CD4-positive, CD25-positive, alpha-beta regulatory T cell (primary cell): ENCODE data around the gene RHOBTB3. TPM values are rescaled to one million over a fixed set of nuclear protein-coding genes. Genes with fewer than 3 reads are reported as not detected.

Source experiments
- ATAC-seq, 2 donors: fragments of 150-1000 bp; cut with Tn5 transposase; one replicate each; pipeline ENCODE4 v1.10.0; 2021; ENCODE audit warnings: low read depth in 2 of 2, moderate number of reproducible peaks in 2 of 2, moderate library complexity in 1 of 2
- DNase-seq, 3 donors: peaks; one replicate each; pipeline versions ENCODE4 v3.0.0 to v3.0.0-alpha.2; 2012 to 2022; ENCODE audit warnings: mixed read lengths in 1 of 3
- H3K27ac ChIP-seq: one replicate; pipeline ENCODE4 v1.7.0; 2013; ENCODE audit warnings: mild to moderate bottlenecking, low read length; ENCODE audit not compliant: insufficient read depth, poor library complexity, severe bottlenecking
- H3K27me3 ChIP-seq: one replicate; pipeline ENCODE4 v1.7.0; 2013; ENCODE audit warnings: low read length; ENCODE audit not compliant: control insufficient read depth, insufficient read depth
- H3K36me3 ChIP-seq: one replicate; pipeline ENCODE4 v1.7.0; 2013; ENCODE audit warnings: mild to moderate bottlenecking, low read length, moderate library complexity; ENCODE audit not compliant: control insufficient read depth, insufficient read depth
- H3K4me1 ChIP-seq: 2 replicates; pipeline ENCODE4 v1.7.0; 2013; ENCODE audit warnings: mild to moderate bottlenecking, low read length; ENCODE audit not compliant: insufficient read depth, control insufficient read depth, poor library complexity, severe bottlenecking
- H3K4me3 ChIP-seq: one replicate; pipeline ENCODE4 v1.7.0; 2013; ENCODE audit warnings: low read depth, mild to moderate bottlenecking, low read length, moderate library complexity
- H3K9me3 ChIP-seq, 2 experiments: 1 replicate in 1 of 2; 2 replicates in 1 of 2; pipeline ENCODE4 v1.7.0; 2013; ENCODE audit warnings: low read length in 2 of 2, mild to moderate bottlenecking in 1 of 2, moderate library complexity in 1 of 2; ENCODE audit not compliant: control insufficient read depth in 2 of 2
- H3K27ac Mint-ChIP-seq, 3 donors: one replicate each; pipeline ENCODE4 v1.8.0; 2020 to 2022; ENCODE audit warnings: mild to moderate bottlenecking in 3 of 3, mixed read lengths in 3 of 3, moderate library complexity in 2 of 3
- H3K27me3 Mint-ChIP-seq: one replicate; pipeline ENCODE4 v1.8.0; 2022; ENCODE audit warnings: mild to moderate bottlenecking, mixed read lengths
- H3K36me3 Mint-ChIP-seq: one replicate; pipeline ENCODE4 v1.8.0; 2020; ENCODE audit warnings: mixed read lengths
- H3K4me1 Mint-ChIP-seq, 4 donors: one replicate each; pipeline ENCODE4 v1.8.0; 2020 to 2022; ENCODE audit warnings: mixed read lengths in 4 of 4, mild to moderate bottlenecking in 1 of 4
- H3K4me3 Mint-ChIP-seq, 4 donors: one replicate each; pipeline ENCODE4 v1.8.0; 2020 to 2022; ENCODE audit warnings: mild to moderate bottlenecking in 4 of 4, mixed read lengths in 4 of 4, moderate library complexity in 3 of 4
- H3K9me3 Mint-ChIP-seq, 7 donors: one replicate each; pipeline ENCODE4 v1.8.0; 2020 to 2022; ENCODE audit warnings: mixed read lengths in 7 of 7, mild to moderate bottlenecking in 3 of 7, moderate library complexity in 2 of 7
- polyA plus RNA-seq, 4 donors: library from polyadenylated mRNA; unstranded; fragments of 300-500 nt; fragmentation: Illumina TruSeq; gene quantifications; one replicate each; pipeline ENCODE4 v1.2.3, GENCODE V29; 2021
- total RNA-seq: library from RNA; stranded (reverse); gene quantifications from one replicate; pipeline ENCODE4 v1.2.3, GENCODE V29; 2022

Gene RHOBTB3
- total and polyA plus RNA-seq, 5 donors from 2014 or later: 1.4 to 2.8 (median 2.6) TPM

- H3K27me3 Mint-ChIP-seq: no peaks in the 10 kb centered on the region
- Histone ChIP-seq H3K9me3 (no peaks in the 10 kb centered on the region), H3K4me3 (peak overlapping the region; percentile 74), H3K36me3 (no peaks in the 10 kb centered on the region), H3K4me1 (no peaks in the 10 kb centered on the region), H3K27me3 (no peaks in the 10 kb centered on the region), H3K27ac (no peak overlapping the region)
- no peaks in the 10 kb centered on the region for H3K36me3 Mint-ChIP-seq
- ATAC-seq: peak; percentile 88 to 97
- no peaks in the 10 kb centered on the region for H3K9me3 Mint-ChIP-seq
- H3K4me3 Mint-ChIP-seq: peak overlapping the region in 3 of 4 donors; percentile 70 to 84 (median 78)
- no peak overlapping the region for H3K27ac Mint-ChIP-seq
- peak; percentile 53 to 84 (median 76) for DNase-seq
- H3K4me1 Mint-ChIP-seq: peaks cover 0 to 14% (median 8%) of the 10 kb centered on the region in 4 donors
Measured at GRCh38 chr5:95781101-95781583, 50.0 kb downstream of the RHOBTB3 start.

GRCh38 chr5:95782181-95782580, 51.0 kb downstream of the RHOBTB3 start:
- Mint-ChIP-seq H3K27me3 (no peaks in the 10 kb centered on the region), H3K36me3 (no peaks in the 10 kb centered on the region), H3K9me3 (no peaks in the 10 kb centered on the region), H3K4me3 (no peak overlapping the region), H3K27ac (no peak overlapping the region), H3K4me1 (peaks cover 0 to 14% (median 8%) of the 10 kb centered on the region in 4 donors)
- no peaks in the 10 kb centered on the region for H3K9me3 ChIP-seq
- no peaks in the 10 kb centered on the region for H3K36me3 ChIP-seq
- ATAC-seq: no peak
- no peak overlapping the region for H3K4me3 ChIP-seq
- H3K27ac ChIP-seq: no peak overlapping the region
- no peak for DNase-seq
- H3K4me1 ChIP-seq: no peaks in the 10 kb centered on the region
- H3K27me3 ChIP-seq: no peaks in the 10 kb centered on the region

GRCh38 chr5:95783661-95784060, 52.5 kb downstream of the RHOBTB3 start:
- no peak for DNase-seq
- H3K36me3 ChIP-seq: no peaks in the 10 kb centered on the region
- no peaks in the 10 kb centered on the region for H3K9me3 Mint-ChIP-seq
- ATAC-seq: no peak
- no peaks in the 10 kb centered on the region for H3K36me3 Mint-ChIP-seq
- no peak overlapping the region for H3K27ac ChIP-seq
- no peak overlapping the region for H3K4me3 ChIP-seq
- peaks cover 0 to 14% (median 8%) of the 10 kb centered on the region in 4 donors for H3K4me1 Mint-ChIP-seq
- no peaks in the 10 kb centered on the region for H3K27me3 ChIP-seq
- H3K9me3 ChIP-seq: no peaks in the 10 kb centered on the region
- no peaks in the 10 kb centered on the region for H3K27me3 Mint-ChIP-seq
- no peak overlapping the region for H3K27ac Mint-ChIP-seq
- no peak overlapping the region for H3K4me3 Mint-ChIP-seq
- no peaks in the 10 kb centered on the region for H3K4me1 ChIP-seq

DNA sequence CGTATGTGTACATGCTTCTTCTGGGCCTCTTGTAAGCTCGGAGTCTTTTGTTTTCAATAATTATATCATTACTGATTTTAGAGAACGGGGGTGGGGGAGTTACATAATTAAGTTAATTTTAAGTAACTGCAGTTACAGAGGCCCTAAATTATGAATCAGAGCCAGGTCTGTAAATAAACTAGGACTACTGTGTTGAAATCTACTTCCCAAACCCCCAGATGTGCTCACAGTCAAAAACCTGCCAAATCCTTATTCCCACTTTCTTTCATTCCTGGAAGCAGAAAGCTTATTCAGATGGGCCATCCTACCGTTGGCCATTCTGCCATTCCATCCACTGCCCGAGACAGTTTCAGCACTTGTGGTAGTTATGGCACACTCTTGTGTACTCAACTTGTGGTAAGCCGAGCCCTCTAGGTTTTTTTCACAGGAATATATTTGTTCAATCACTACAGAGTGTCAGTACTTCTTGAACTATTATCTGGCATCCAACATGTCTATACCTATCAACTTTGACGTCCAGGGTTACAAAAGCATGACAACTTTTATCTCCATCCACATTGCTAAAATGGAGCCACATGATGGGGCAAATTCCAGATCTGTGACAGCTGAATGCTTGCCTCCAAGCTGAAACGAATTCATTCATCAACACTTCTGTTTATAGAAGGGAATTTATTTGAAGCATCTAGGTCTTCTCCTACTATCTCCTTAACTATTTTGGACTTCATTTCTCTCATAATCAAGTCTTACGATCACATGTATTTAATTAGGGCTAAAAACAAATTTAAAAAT, 53.6 kb downstream of the RHOBTB3 start:
- H3K9me3 ChIP-seq: no peaks in the 10 kb centered on the region
- H3K27me3 ChIP-seq: no peaks in the 10 kb centered on the region
- no peak for ATAC-seq
- Mint-ChIP-seq H3K4me3 (no peak overlapping the region), H3K36me3 (peaks cover 5% of the 10 kb centered on the region), H3K4me1 (peaks cover 0 to 14% (median 8%) of the 10 kb centered on the region in 4 donors), H3K27ac (peak overlapping the region in 1 of 3 donors; percentile 50), H3K9me3 (no peaks in the 10 kb centered on the region), H3K27me3 (no peaks in the 10 kb centered on the region)
- no peaks in the 10 kb centered on the region for H3K4me1 ChIP-seq
- H3K36me3 ChIP-seq: no peaks in the 10 kb centered on the region
- no peak for DNase-seq
- H3K27ac ChIP-seq: no peak overlapping the region
- no peak overlapping the region for H3K4me3 ChIP-seq

DNA sequence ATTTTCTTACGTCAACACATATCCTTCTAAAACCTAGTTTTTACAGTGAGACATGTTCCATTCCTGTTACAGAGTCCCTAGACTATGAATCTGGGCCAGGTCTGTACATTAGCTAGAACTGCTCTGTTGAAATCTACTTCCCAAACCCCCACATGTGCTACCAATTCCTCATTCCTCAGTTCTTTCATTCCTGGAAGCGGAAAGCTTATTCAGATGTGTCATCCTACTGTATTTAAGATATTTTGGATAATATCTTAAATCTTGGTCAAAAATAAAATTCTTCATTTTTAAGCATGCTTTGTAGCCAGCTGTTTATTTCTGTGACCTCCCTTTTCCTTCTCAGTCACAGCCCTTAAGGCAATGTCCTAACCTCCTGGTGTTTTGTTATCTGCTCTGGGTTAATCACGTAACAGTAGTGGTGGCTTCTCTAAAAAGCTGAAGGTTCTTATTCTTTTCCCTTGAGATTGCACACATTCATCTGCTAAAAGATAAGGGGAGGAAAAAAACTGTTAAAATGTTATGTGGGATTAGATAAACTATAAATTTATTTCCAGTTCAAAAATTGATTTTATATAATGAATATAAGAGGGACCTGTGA, 55.8 kb downstream of the RHOBTB3 start:
- DNase-seq: no peak
- Histone ChIP-seq H3K9me3 (no peaks in the 10 kb centered on the region), H3K4me3 (no peak overlapping the region), H3K27ac (no peak overlapping the region), H3K4me1 (no peaks in the 10 kb centered on the region), H3K27me3 (no peaks in the 10 kb centered on the region), H3K36me3 (no peaks in the 10 kb centered on the region)
- Mint-ChIP-seq H3K36me3 (peaks cover 6% of the 10 kb centered on the region), H3K27ac (peak overlapping the region in 2 of 3 donors; percentile 36 to 70), H3K4me1 (peaks cover 0 to 6% (median 2%) of the 10 kb centered on the region in 4 donors), H3K4me3 (no peak overlapping the region), H3K9me3 (no peaks in the 10 kb centered on the region), H3K27me3 (no peaks in the 10 kb centered on the region)
- no peak for ATAC-seq

DNA sequence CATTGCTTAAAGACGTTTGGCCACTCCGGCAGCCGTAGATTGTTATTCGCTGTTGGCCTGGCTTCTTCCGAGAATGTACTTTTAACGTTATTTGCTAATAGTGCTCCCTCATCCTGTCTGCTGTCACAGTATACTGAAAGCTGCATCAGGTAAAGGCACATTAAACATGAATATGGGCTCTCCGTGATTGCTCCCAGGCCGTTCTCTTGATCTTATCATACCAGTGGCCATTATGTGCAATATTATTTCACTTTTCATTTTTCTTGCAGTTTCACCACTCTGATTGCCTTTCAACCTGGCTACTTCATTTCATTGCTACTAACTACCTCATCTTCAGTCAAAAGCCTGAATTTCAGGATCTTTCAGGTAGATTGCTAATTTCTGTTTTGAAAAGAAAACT, 57.4 kb downstream of the RHOBTB3 start:
- Mint-ChIP-seq H3K9me3 (no peaks in the 10 kb centered on the region), H3K36me3 (peaks cover 6% of the 10 kb centered on the region), H3K4me3 (no peak overlapping the region), H3K27ac (no peak overlapping the region), H3K27me3 (no peaks in the 10 kb centered on the region), H3K4me1 (peaks cover 0 to 3% (median 0%) of the 10 kb centered on the region in 4 donors)
- H3K36me3 ChIP-seq: no peaks in the 10 kb centered on the region
- H3K27me3 ChIP-seq: no peaks in the 10 kb centered on the region
- H3K4me1 ChIP-seq: no peaks in the 10 kb centered on the region
- H3K27ac ChIP-seq: no peak overlapping the region
- H3K9me3 ChIP-seq: no peaks in the 10 kb centered on the region
- H3K4me3 ChIP-seq: no peak overlapping the region
- ATAC-seq (no peak), DNase-seq (no peak)

DNA sequence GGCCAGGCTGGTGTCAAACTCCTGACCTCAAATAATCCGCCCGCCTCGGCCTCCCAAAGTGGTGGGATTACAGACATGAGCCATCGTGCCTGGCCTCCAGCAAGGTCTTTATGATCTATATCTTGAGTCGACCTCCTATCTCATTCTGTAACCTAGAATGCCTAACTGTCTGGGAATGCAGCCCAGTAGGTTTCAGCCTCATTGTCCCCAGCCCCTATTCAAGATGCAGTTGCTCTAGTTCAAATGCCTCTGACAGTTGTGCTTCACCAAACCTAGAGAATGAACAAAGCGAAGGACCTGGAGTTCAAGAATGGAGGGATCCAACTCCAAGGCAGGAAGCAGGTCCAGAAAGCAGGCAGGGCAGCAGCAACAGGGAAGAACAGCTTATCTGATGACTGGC, 60.6 kb downstream of the RHOBTB3 start:
- Mint-ChIP-seq H3K27ac (no peak overlapping the region), H3K36me3 (peaks cover 10% of the 10 kb centered on the region), H3K27me3 (no peaks in the 10 kb centered on the region), H3K4me3 (no peak overlapping the region), H3K9me3 (no peaks in the 10 kb centered on the region), H3K4me1 (no peaks in the 10 kb centered on the region)
- no peaks in the 10 kb centered on the region for H3K27me3 ChIP-seq
- no peak overlapping the region for H3K27ac ChIP-seq
- H3K4me1 ChIP-seq: no peaks in the 10 kb centered on the region
- H3K9me3 ChIP-seq: no peaks in the 10 kb centered on the region
- DNase-seq (no peak), ATAC-seq (no peak)
- no peaks in the 10 kb centered on the region for H3K36me3 ChIP-seq
- no peak overlapping the region for H3K4me3 ChIP-seq
